Activated T-cell treated with anti-CD3 and anti-CD28 coated beads, Interleukin-2, amount 50 U/mL, for 4 hours (primary cell): ENCODE data around the gene ADCY1. TPM values are rescaled to one million over a fixed set of nuclear protein-coding genes. Genes with fewer than 3 reads are reported as not detected.

Experiments used
- ATAC-seq, 2 donors: fragments of 200-7000 bp; cut with Tn5 transposase; one replicate each; pipeline ENCODE4 v1.10.0; 2021
- DNase-seq: peaks from one replicate; pipeline ENCODE4 v3.0.0-alpha.2; 2020
- H3K27me3 Mint-ChIP-seq: one replicate; pipeline ENCODE4 v1.8.0; 2021; ENCODE audit warnings: low read depth, mixed read lengths
- H3K36me3 Mint-ChIP-seq: one replicate; pipeline ENCODE4 v1.8.0; 2022; ENCODE audit warnings: mixed read lengths; ENCODE audit not compliant: insufficient read depth
- H3K4me1 Mint-ChIP-seq: one replicate; pipeline ENCODE4 v1.8.0; 2021; ENCODE audit warnings: low read depth, mixed read lengths
- H3K4me3 Mint-ChIP-seq: one replicate; pipeline ENCODE4 v1.8.0; 2021; ENCODE audit warnings: mild to moderate bottlenecking, moderate library complexity, mixed read lengths
- H3K9me3 Mint-ChIP-seq: one replicate; pipeline ENCODE4 v1.8.0; 2021; ENCODE audit warnings: mixed read lengths
- total RNA-seq, 3 donors: library from RNA; stranded (reverse); gene quantifications; one replicate each; pipeline ENCODE4 v1.2.1, GENCODE V29; 2021

ADCY1 gene
- total RNA-seq, 3 donors from 2014 or later = 0.05 to 0.26 (median 0.20) TPM

- H3K9me3 Mint-ChIP-seq = no peaks in the 10 kb centered on the region
- H3K27me3 Mint-ChIP-seq = peaks cover 38% of the 10 kb centered on the region
- no peaks in the 10 kb centered on the region for H3K36me3 Mint-ChIP-seq
- ATAC-seq (no peak), DNase-seq (no peak)
- peaks cover 2% of the 10 kb centered on the region for H3K4me1 Mint-ChIP-seq
- no peak overlapping the region for H3K4me3 Mint-ChIP-seq
These were observed 4.9 kb upstream of the ADCY1 start for GRCh38 chr7:45569290-45569685.

- Mint-ChIP-seq H3K4me3 (no peak overlapping the region), H3K4me1 (peaks cover 2% of the 10 kb centered on the region), H3K36me3 (no peaks in the 10 kb centered on the region), H3K27me3 (peaks cover 43% of the 10 kb centered on the region), H3K9me3 (no peaks in the 10 kb centered on the region)
- DNase-seq (no peak), ATAC-seq (no peak)
These were observed 3.4 kb upstream of the ADCY1 start for GRCh38 chr7:45570797-45571196.

GRCh38 chr7:45573204-45573603 lies 964 bp upstream of the ADCY1 start:
- no peaks in the 10 kb centered on the region for H3K36me3 Mint-ChIP-seq
- DNase-seq = no peak
- no peaks in the 10 kb centered on the region for H3K9me3 Mint-ChIP-seq
- peaks cover 52% of the 10 kb centered on the region for H3K27me3 Mint-ChIP-seq
- H3K4me3 Mint-ChIP-seq = no peak overlapping the region
- no peak for ATAC-seq
- peaks cover 2% of the 10 kb centered on the region for H3K4me1 Mint-ChIP-seq

GRCh38 chr7:45574416-45574668 lies 174 bp downstream of the ADCY1 start:
- ATAC-seq = peak in 1 of 2 donors; percentile 8
- DNase-seq = no peak
- no peaks in the 10 kb centered on the region for H3K9me3 Mint-ChIP-seq
- H3K4me1 Mint-ChIP-seq = peaks cover 2% of the 10 kb centered on the region
- H3K27me3 Mint-ChIP-seq = peaks cover 52% of the 10 kb centered on the region
- H3K4me3 Mint-ChIP-seq = no peak overlapping the region
- H3K36me3 Mint-ChIP-seq = no peaks in the 10 kb centered on the region

- DNase-seq (no peak), ATAC-seq (peak in 1 of 2 donors; percentile 25)
- no peak overlapping the region for H3K4me3 Mint-ChIP-seq
- H3K9me3 Mint-ChIP-seq = no peaks in the 10 kb centered on the region
- H3K4me1 Mint-ChIP-seq = peaks cover 2% of the 10 kb centered on the region
- H3K27me3 Mint-ChIP-seq = peaks cover 52% of the 10 kb centered on the region
- no peaks in the 10 kb centered on the region for H3K36me3 Mint-ChIP-seq
These were observed 717 bp downstream of the ADCY1 start for GRCh38 chr7:45574669-45575500.

- peaks cover 49% of the 10 kb centered on the region for H3K27me3 Mint-ChIP-seq
- H3K4me1 Mint-ChIP-seq = peaks cover 2% of the 10 kb centered on the region
- no peak overlapping the region for H3K4me3 Mint-ChIP-seq
These were observed 1.5 kb downstream of the ADCY1 start for GRCh38 chr7:45575501-45576248.

GRCh38 chr7:45576249-45576929 lies 2.2 kb downstream of the ADCY1 start:
- peaks cover 49% of the 10 kb centered on the region for H3K27me3 Mint-ChIP-seq
- H3K36me3 Mint-ChIP-seq = no peaks in the 10 kb centered on the region
- H3K4me1 Mint-ChIP-seq = peaks cover 2% of the 10 kb centered on the region
- no peak overlapping the region for H3K4me3 Mint-ChIP-seq
- DNase-seq (no peak), ATAC-seq (no peak)
- H3K9me3 Mint-ChIP-seq = no peaks in the 10 kb centered on the region

More at GRCh38 chr7:45575501-45576248, 1.5 kb downstream of the ADCY1 start:
- Mint-ChIP-seq H3K36me3 (no peaks in the 10 kb centered on the region), H3K9me3 (no peaks in the 10 kb centered on the region)
- ATAC-seq = no peak
- no peak for DNase-seq

- Mint-ChIP-seq H3K27me3 (peaks cover 34% of the 10 kb centered on the region), H3K9me3 (no peaks in the 10 kb centered on the region), H3K36me3 (no peaks in the 10 kb centered on the region), H3K4me3 (no peak overlapping the region), H3K4me1 (peaks cover 2% of the 10 kb centered on the region)
- DNase-seq = no peak
- no peak for ATAC-seq
These were observed 3.9 kb downstream of the ADCY1 start for GRCh38 chr7:45578022-45578421.

GRCh38 chr7:45578467-45578866 lies 4.3 kb downstream of the ADCY1 start:
- DNase-seq = no peak
- ATAC-seq = no peak
- Mint-ChIP-seq H3K36me3 (no peaks in the 10 kb centered on the region), H3K4me1 (no peaks in the 10 kb centered on the region), H3K27me3 (peaks cover 30% of the 10 kb centered on the region), H3K4me3 (no peak overlapping the region), H3K9me3 (no peaks in the 10 kb centered on the region)

- H3K9me3 Mint-ChIP-seq = no peaks in the 10 kb centered on the region
- H3K4me1 Mint-ChIP-seq = no peaks in the 10 kb centered on the region
- no peak overlapping the region for H3K4me3 Mint-ChIP-seq
- peaks cover 24% of the 10 kb centered on the region for H3K27me3 Mint-ChIP-seq
- ATAC-seq = no peak
- no peak for DNase-seq
- H3K36me3 Mint-ChIP-seq = no peaks in the 10 kb centered on the region
These were observed 5.2 kb downstream of the ADCY1 start for GRCh38 chr7:45579391-45579801.

GRCh38 chr7:45580053-45580872 lies 6.1 kb downstream of the ADCY1 start:
- Mint-ChIP-seq H3K36me3 (no peaks in the 10 kb centered on the region), H3K27me3 (peaks cover 20% of the 10 kb centered on the region), H3K4me3 (no peak overlapping the region), H3K9me3 (no peaks in the 10 kb centered on the region), H3K4me1 (no peaks in the 10 kb centered on the region)
- no peak for ATAC-seq
- no peak for DNase-seq

GRCh38 chr7:45581271-45581780 lies 7.2 kb downstream of the ADCY1 start:
- ATAC-seq = no peak
- DNase-seq = no peak

GRCh38 chr7:45582136-45582749 lies 8.1 kb downstream of the ADCY1 start:
- DNase-seq (no peak), ATAC-seq (no peak)
- Mint-ChIP-seq H3K4me1 (no peaks in the 10 kb centered on the region), H3K36me3 (no peaks in the 10 kb centered on the region), H3K9me3 (no peaks in the 10 kb centered on the region), H3K4me3 (no peak overlapping the region), H3K27me3 (peaks cover 5% of the 10 kb centered on the region)

More at GRCh38 chr7:45581271-45581780, 7.2 kb downstream of the ADCY1 start:
- Mint-ChIP-seq H3K9me3 (no peaks in the 10 kb centered on the region), H3K4me3 (no peak overlapping the region), H3K36me3 (no peaks in the 10 kb centered on the region), H3K4me1 (no peaks in the 10 kb centered on the region), H3K27me3 (peaks cover 9% of the 10 kb centered on the region)
